ENCODE measurements around the gene KIF18B.

- TF ChIP-seq, protein P1, sequence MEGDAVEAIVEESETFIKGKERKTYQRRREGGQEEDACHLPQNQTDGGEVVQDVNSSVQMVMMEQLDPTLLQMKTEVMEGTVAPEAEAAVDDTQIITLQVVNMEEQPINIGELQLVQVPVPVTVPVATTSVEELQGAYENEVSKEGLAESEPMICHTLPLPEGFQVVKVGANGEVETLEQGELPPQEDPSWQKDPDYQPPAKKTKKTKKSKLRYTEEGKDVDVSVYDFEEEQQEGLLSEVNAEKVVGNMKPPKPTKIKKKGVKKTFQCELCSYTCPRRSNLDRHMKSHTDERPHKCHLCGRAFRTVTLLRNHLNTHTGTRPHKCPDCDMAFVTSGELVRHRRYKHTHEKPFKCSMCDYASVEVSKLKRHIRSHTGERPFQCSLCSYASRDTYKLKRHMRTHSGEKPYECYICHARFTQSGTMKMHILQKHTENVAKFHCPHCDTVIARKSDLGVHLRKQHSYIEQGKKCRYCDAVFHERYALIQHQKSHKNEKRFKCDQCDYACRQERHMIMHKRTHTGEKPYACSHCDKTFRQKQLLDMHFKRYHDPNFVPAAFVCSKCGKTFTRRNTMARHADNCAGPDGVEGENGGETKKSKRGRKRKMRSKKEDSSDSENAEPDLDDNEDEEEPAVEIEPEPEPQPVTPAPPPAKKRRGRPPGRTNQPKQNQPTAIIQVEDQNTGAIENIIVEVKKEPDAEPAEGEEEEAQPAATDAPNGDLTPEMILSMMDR (IDR thresholded peaks at IDR 0.05) = no peak
- TF ChIP-seq POLR2A (IDR thresholded peaks at IDR 0.05) = no peak
Observed at GRCh38 chr17:44884941-44885340, 62.6 kb downstream of the KIF18B start.
